Measurements from ENCODE around the gene SGIP1. TPM values are rescaled to one million over a fixed set of nuclear protein-coding genes. Genes with fewer than 3 reads are reported as not detected.

Gene SGIP1
- 1 to 10 TPM; 1.3 to 6.1 (median 2.0) TPM for polyA plus RNA-seq (ENCODE audit: insufficient read length in 10 of 10)
- long read RNA-seq, donor 1 = 0 reads
- long read RNA-seq, donor 2 = 0 reads
- long read RNA-seq, donor 3 = 0 reads
- long read RNA-seq, donor 4 = 0 reads
- long read RNA-seq, donor 5 = 0 reads
- long read RNA-seq, donor 6 = 0 reads
- long read RNA-seq, donor 7 = 0 reads
- long read RNA-seq, donor 8 = 0 reads
- long read RNA-seq, donor 9 = 0 reads

- DNase-seq = peak; percentile 22 to 75 (median 42)
Observed at GRCh38 chr1:66533804-66534740, at the start of gene SGIP1. Gene SGIP1 (plus strand): TSS chr1:66534153. CDS start chr1:66534359, 206 bp downstream.

- peak in 1 of 3 donors; percentile 31 for DNase-seq
Observed at GRCh38 chr1:66489151-66489550, 44.8 kb upstream of the SGIP1 start.

- DNase-seq = no peak
Observed at GRCh38 chr1:66489972-66490601, 43.9 kb upstream of the SGIP1 start.

- DNase-seq = no peak
Observed at GRCh38 chr1:66490816-66491215, 43.1 kb upstream of the SGIP1 start.

GRCh38 chr1:66492424-66492823 is 41.5 kb upstream of the SGIP1 start:
- no peak for DNase-seq

- DNase-seq = peak in 1 of 3 donors; percentile 33
Observed at GRCh38 chr1:66493731-66494130, 40.2 kb upstream of the SGIP1 start.

GRCh38 chr1:66494482-66494881 is 39.5 kb upstream of the SGIP1 start:
- no peak for DNase-seq

GRCh38 chr1:66495495-66495894 is 38.5 kb upstream of the SGIP1 start:
- peak in 1 of 3 donors; percentile 40 for DNase-seq

- DNase-seq = no peak
Observed at GRCh38 chr1:66497910-66498309, 36.0 kb upstream of the SGIP1 start.

GRCh38 chr1:66500301-66500700 is 33.7 kb upstream of the SGIP1 start:
- DNase-seq = no peak

- DNase-seq = no peak
Observed at GRCh38 chr1:66502086-66502485, 31.9 kb upstream of the SGIP1 start.

GRCh38 chr1:66503841-66504470 is 30.0 kb upstream of the SGIP1 start:
- DNase-seq = peak in 2 of 3 donors; percentile 23 to 41

- DNase-seq = peak in 1 of 3 donors; percentile 48
Observed at GRCh38 chr1:66505671-66506392, 28.1 kb upstream of the SGIP1 start.

GRCh38 chr1:66506393-66506687 is 27.6 kb upstream of the SGIP1 start:
- DNase-seq = no peak

GRCh38 chr1:66506991-66507390 is 27.0 kb upstream of the SGIP1 start:
- no peak for DNase-seq

GRCh38 chr1:66510407-66510806 is 23.5 kb upstream of the SGIP1 start:
- DNase-seq = no peak

- no peak for DNase-seq
Observed at GRCh38 chr1:66511118-66511517, 22.8 kb upstream of the SGIP1 start.

- no peak for DNase-seq
Observed at GRCh38 chr1:66517959-66518358, 16.0 kb upstream of the SGIP1 start.

- no peak for DNase-seq
Observed at GRCh38 chr1:66518654-66519053, 15.3 kb upstream of the SGIP1 start.

GRCh38 chr1:66519992-66520391 is 14.0 kb upstream of the SGIP1 start:
- DNase-seq = no peak

- no peak for DNase-seq
Observed at GRCh38 chr1:66520655-66521054, 13.3 kb upstream of the SGIP1 start.

Measured in muscle of back (tissue), 13 donors.